Hair follicular keratinocyte (primary cell): Measurements from ENCODE around the gene OGFRL1. TPM values are rescaled to one million over a fixed set of nuclear protein-coding genes. Genes with fewer than 3 reads are reported as not detected.

Experiments used
- total RNA-seq: library from RNA; depleted of rRNA; stranded (reverse); fragments of >200 nt; gene quantifications from 2 replicates; pipeline ENCODE4 v1.2.3, GENCODE V29; 2015

OGFRL1 gene
- total RNA-seq, result 20.6 and 22.6 TPM in 2 replicates

DNA sequence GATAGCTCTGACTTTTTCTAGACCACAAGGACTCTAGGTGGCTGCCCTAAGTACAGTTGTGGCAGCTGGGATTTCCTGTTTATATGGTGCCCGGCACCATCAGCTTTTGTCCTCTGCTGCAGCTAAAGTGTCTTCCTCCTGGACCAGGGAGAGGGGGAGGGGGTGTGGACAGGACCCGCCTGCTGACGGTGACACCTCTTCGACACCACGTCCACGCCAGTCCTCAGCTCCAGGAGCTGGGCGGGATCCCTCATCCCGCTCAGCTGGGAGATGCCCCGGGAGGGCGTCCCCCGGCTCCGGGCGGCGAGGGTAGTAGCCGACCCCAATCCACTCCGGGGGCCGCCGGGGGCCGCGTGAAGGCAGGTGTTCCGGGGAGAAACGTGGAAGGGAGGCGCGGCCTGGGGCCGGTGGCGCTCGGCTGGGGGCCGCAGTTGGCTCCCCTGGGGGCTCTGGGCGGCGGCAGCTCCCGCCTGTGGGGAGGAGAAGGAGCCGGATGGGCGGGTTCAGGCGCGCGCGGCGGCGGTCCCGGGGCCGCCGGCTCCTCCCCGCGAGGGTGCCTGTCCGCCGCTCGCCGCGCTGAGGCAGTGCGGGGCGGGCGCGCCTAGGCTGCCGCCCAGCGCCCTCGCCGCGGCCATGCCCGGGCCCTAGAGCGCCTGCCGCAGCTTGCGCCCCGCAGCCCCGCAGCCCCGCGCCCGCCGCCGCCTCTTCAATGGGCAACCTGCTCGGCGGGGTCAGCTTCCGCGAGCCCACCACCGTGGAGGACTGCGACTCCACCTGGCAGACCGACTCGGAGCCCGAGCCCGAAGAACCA, at the start of gene OGFRL1:
OGFRL1 (plus strand) TSS at position 584 of the 811 bp plus-strand sequence; CDS start at position 710, 126 bp downstream.

